HEK293 (cell line): ENCODE results near the gene MAP4K2.

ENCODE experiments used
- CTCF ChIA-PET: fragments of 350-600 bp; formaldehyde crosslinking; extraction: SDS; loops from one replicate; lab custom pipeline; 2021; ENCODE audit warnings: antibody characterized with exemption; lab: Yijun Ruan, JAX
- POLR2A ChIA-PET: fragments of 300-600 bp; formaldehyde crosslinking; extraction: SDS; loops from one replicate; lab custom pipeline; 2020; ENCODE audit warnings: antibody characterized with exemption, inconsistent platforms; lab: Yijun Ruan, JAX
- H3K27ac ChIP-seq: fragments of 200-500 bp; sonication (Bioruptor generic); 2 replicates; pipeline ENCODE4 v1.5.1; 2014; ENCODE audit warnings: low read depth, low read length, control low read depth, inconsistent platforms; ENCODE audit errors: extremely low read depth
- H3K36me3 ChIP-seq, 2 experiments: fragments of 200-500 bp in 1 of 2; sonication (Bioruptor generic) in 1 of 2; 1 replicate in 1 of 2; 2 replicates in 1 of 2; pipeline ENCODE4 v1.5.1; 2014 to 2017; ENCODE audit warnings: inconsistent platforms in 2 of 2, low read length in 2 of 2; ENCODE audit not compliant: control insufficient read depth in 2 of 2, insufficient read depth in 1 of 2
- H3K4me1 ChIP-seq: fragments of 200-500 bp; sonication (Bioruptor generic); 2 replicates; pipeline ENCODE4 v1.5.1; 2014; ENCODE audit warnings: mild to moderate bottlenecking, low read length, inconsistent platforms; ENCODE audit not compliant: control insufficient read depth, insufficient read depth
- H3K4me3 ChIP-seq: 2 replicates; pipeline ENCODE4 v1.5.1; 2011; ENCODE audit warnings: low read depth, mild to moderate bottlenecking, control low read depth, low read length, moderate library complexity
- H3K9me3 ChIP-seq: fragments of 200-500 bp; sonication (Bioruptor generic); 2 replicates; pipeline ENCODE4 v1.5.1; 2014; ENCODE audit warnings: low read depth, low read length, inconsistent platforms; ENCODE audit not compliant: control insufficient read depth, insufficient read depth
- GFI1B ChIP-seq: fragments of 450-650 bp; formaldehyde crosslinking; IDR thresholded peaks from 2 replicates; pipeline ENCODE4 v1.5.1; 2016; ENCODE audit warnings: missing biosample characterization, missing genetic modification characterization
- HOXD13 ChIP-seq: sonication (generic); formaldehyde crosslinking; IDR thresholded peaks from 2 replicates; pipeline ENCODE4 v1.8.0; 2022; ENCODE audit warnings: missing genetic modification reagents, borderline replicate concordance
- KLF9 ChIP-seq: fragments of 450-650 bp; formaldehyde crosslinking; IDR thresholded peaks from 2 replicates; pipeline ENCODE4 v1.5.1; 2016; ENCODE audit warnings: missing biosample characterization, missing genetic modification characterization, low read depth
- SCRT2 ChIP-seq: fragments of 450-650 bp; formaldehyde crosslinking; IDR thresholded peaks from 2 replicates; pipeline ENCODE4 v1.5.1; 2016; ENCODE audit warnings: missing biosample characterization, missing genetic modification characterization
- SETDB1 ChIP-seq: IDR thresholded peaks from one replicate; pipeline ENCODE4 v1.6.1; 2017; ENCODE audit warnings: mild to moderate bottlenecking, low read length, moderate library complexity, mixed read lengths; ENCODE audit not compliant: insufficient read length
- TRIM28 ChIP-seq: IDR thresholded peaks from 2 replicates; pipeline ENCODE4 v1.6.1; 2011; ENCODE audit warnings: low read length, control low read depth, borderline replicate concordance
- YY1 ChIP-seq: fragments of 450-650 bp; formaldehyde crosslinking; IDR thresholded peaks from 2 replicates; pipeline ENCODE4 v1.5.1; 2018; ENCODE audit warnings: missing biosample characterization, missing genetic modification characterization
- ZBTB20 ChIP-seq: fragments of 450-650 bp; formaldehyde crosslinking; IDR thresholded peaks from 2 replicates; pipeline ENCODE4 v1.5.1; 2016; ENCODE audit warnings: missing biosample characterization, missing genetic modification characterization
- ZBTB8A ChIP-seq: fragments of 450-650 bp; formaldehyde crosslinking; IDR thresholded peaks from 2 replicates; pipeline ENCODE4 v1.5.1; 2016; ENCODE audit warnings: missing biosample characterization, missing genetic modification characterization
- ZNF2 ChIP-seq: fragments of 450-650 bp; formaldehyde crosslinking; IDR thresholded peaks from 2 replicates; pipeline ENCODE4 v1.5.1; 2016; ENCODE audit warnings: missing biosample characterization, missing genetic modification characterization
- ZNF311 ChIP-seq: fragments of 450-650 bp; formaldehyde crosslinking; IDR thresholded peaks from 2 replicates; pipeline ENCODE4 v1.5.1; 2017; ENCODE audit warnings: missing biosample characterization, missing genetic modification characterization, borderline replicate concordance
- ZNF354C ChIP-seq: fragments of 450-650 bp; formaldehyde crosslinking; IDR thresholded peaks from 2 replicates; pipeline ENCODE4 v1.5.1; 2016; ENCODE audit warnings: missing biosample characterization, missing genetic modification characterization, low read depth, borderline replicate concordance
- ZNF423 ChIP-seq: fragments of 450-650 bp; formaldehyde crosslinking; IDR thresholded peaks from 2 replicates; pipeline ENCODE4 v1.5.1; 2016; ENCODE audit warnings: missing biosample characterization, missing genetic modification characterization
- ZNF473 ChIP-seq: fragments of 450-650 bp; formaldehyde crosslinking; IDR thresholded peaks from 2 replicates; pipeline ENCODE4 v1.5.1; 2017; ENCODE audit warnings: missing biosample characterization, missing genetic modification characterization
- ZNF510 ChIP-seq: fragments of 450-650 bp; formaldehyde crosslinking; IDR thresholded peaks from 2 replicates; pipeline ENCODE4 v1.5.1; 2018; ENCODE audit warnings: mild to moderate bottlenecking, missing genetic modification characterization, missing biosample characterization; ENCODE audit not compliant: insufficient replicate concordance
- ZNF555 ChIP-seq: fragments of 450-650 bp; formaldehyde crosslinking; conservative IDR thresholded peaks from 2 replicates; pipeline ENCODE4 v1.5.1; 2017; ENCODE audit warnings: missing biosample characterization, mild to moderate bottlenecking, missing genetic modification characterization, inconsistent platforms
- ZNF561 ChIP-seq: fragments of 450-650 bp; IDR thresholded peaks from 2 replicates; pipeline ENCODE4 v1.5.1; 2018; ENCODE audit warnings: missing biosample characterization, missing genetic modification characterization, borderline replicate concordance
- ZNF571 ChIP-seq: fragments of 450-650 bp; formaldehyde crosslinking; IDR thresholded peaks from 2 replicates; pipeline ENCODE4 v1.5.0; 2017; ENCODE audit warnings: missing biosample characterization, missing genetic modification characterization
- ZNF600 ChIP-seq: fragments of 450-650 bp; formaldehyde crosslinking; IDR thresholded peaks from 2 replicates; pipeline ENCODE4 v1.5.1; 2016; ENCODE audit warnings: missing biosample characterization, missing genetic modification characterization
- ZNF626 ChIP-seq: fragments of 450-650 bp; sonication (Bioruptor Pico); formaldehyde crosslinking; IDR thresholded peaks from 2 replicates; pipeline ENCODE4 v1.5.1; 2018; ENCODE audit warnings: missing biosample characterization, missing genetic modification characterization, inconsistent platforms
- ZNF658 ChIP-seq: fragments of 450-650 bp; formaldehyde crosslinking; IDR thresholded peaks from 2 replicates; pipeline ENCODE4; 2016; ENCODE audit warnings: missing biosample characterization, missing genetic modification characterization
- ZNF660 ChIP-seq: fragments of 450-650 bp; IDR thresholded peaks from 2 replicates; pipeline ENCODE4 v1.5.1; 2018; ENCODE audit warnings: missing biosample characterization, mild to moderate bottlenecking, missing genetic modification characterization
- ZNF747 ChIP-seq: fragments of 450-650 bp; formaldehyde crosslinking; IDR thresholded peaks from 2 replicates; pipeline ENCODE4 v1.5.1; 2016; ENCODE audit warnings: missing biosample characterization, missing genetic modification characterization
- ZNF791 ChIP-seq: fragments of 450-650 bp; formaldehyde crosslinking; IDR thresholded peaks from 2 replicates; pipeline ENCODE4 v1.5.1; 2016; ENCODE audit warnings: missing biosample characterization, missing genetic modification characterization
- ZSCAN30 ChIP-seq: fragments of 450-650 bp; IDR thresholded peaks from 2 replicates; pipeline ENCODE4 v1.5.1; 2018; ENCODE audit warnings: missing biosample characterization, mild to moderate bottlenecking, missing genetic modification characterization, moderate library complexity
- TF ChIP-seq, protein P1 (sequence below): fragments of 450-650 bp; IDR thresholded peaks from 2 replicates; pipeline ENCODE4 v1.5.1; 2018; ENCODE audit warnings: missing biosample characterization, mild to moderate bottlenecking, missing genetic modification characterization
- TF ChIP-seq, protein P2 (sequence below): fragments of 450-650 bp; formaldehyde crosslinking; IDR thresholded peaks from 2 replicates; pipeline ENCODE4 v1.5.1; 2016; ENCODE audit warnings: missing biosample characterization, missing genetic modification characterization
- TF ChIP-seq, protein P3 (sequence below): fragments of 450-650 bp; formaldehyde crosslinking; IDR thresholded peaks from 2 replicates; pipeline ENCODE4 v1.5.1; 2016; ENCODE audit warnings: missing biosample characterization, missing genetic modification characterization
- TF ChIP-seq, protein P4 (sequence below): fragments of 450-650 bp; formaldehyde crosslinking; IDR thresholded peaks from 2 replicates; pipeline ENCODE4 v1.5.1; 2016; ENCODE audit warnings: missing biosample characterization, missing genetic modification characterization

The MAP4K2 gene

DNA sequence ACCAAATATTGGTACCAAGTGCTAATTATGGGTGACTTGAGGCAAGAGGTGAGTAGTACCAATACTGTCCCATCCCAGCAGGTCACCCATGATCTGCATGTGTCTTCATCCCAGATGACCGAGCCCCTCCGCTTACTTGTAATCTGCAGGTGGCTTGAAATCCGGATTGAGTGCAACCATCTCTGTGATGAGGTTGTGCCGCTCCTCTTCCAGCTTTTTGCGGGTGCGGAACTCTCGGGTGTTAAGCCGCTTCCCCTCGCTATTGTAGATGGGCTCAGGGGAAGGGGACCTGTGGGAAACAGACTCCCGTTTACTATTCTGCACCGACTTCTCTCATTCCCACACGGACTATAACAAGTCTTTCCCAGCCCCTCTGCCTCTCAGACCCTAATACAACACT is 32.9 kb downstream of the MAP4K2 start (continued):
- TF ChIP-seq, protein P1, sequence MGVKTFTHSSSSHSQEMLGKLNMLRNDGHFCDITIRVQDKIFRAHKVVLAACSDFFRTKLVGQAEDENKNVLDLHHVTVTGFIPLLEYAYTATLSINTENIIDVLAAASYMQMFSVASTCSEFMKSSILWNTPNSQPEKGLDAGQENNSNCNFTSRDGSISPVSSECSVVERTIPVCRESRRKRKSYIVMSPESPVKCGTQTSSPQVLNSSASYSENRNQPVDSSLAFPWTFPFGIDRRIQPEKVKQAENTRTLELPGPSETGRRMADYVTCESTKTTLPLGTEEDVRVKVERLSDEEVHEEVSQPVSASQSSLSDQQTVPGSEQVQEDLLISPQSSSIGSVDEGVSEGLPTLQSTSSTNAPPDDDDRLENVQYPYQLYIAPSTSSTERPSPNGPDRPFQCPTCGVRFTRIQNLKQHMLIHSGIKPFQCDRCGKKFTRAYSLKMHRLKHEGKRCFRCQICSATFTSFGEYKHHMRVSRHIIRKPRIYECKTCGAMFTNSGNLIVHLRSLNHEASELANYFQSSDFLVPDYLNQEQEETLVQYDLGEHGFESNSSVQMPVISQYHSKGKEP (tag by site-specific recombination): no peak
- no peak for TF ChIP-seq HOXD13 (CRISPR knock-in tag)
- no peak for TF ChIP-seq ZNF626 (tag by site-specific recombination)
- no peak for TF ChIP-seq ZBTB8A
- TF ChIP-seq ZNF2 (tag by site-specific recombination): no peak
- TF ChIP-seq ZNF660 (tag by site-specific recombination): no peak
- TF ChIP-seq, protein P2, sequence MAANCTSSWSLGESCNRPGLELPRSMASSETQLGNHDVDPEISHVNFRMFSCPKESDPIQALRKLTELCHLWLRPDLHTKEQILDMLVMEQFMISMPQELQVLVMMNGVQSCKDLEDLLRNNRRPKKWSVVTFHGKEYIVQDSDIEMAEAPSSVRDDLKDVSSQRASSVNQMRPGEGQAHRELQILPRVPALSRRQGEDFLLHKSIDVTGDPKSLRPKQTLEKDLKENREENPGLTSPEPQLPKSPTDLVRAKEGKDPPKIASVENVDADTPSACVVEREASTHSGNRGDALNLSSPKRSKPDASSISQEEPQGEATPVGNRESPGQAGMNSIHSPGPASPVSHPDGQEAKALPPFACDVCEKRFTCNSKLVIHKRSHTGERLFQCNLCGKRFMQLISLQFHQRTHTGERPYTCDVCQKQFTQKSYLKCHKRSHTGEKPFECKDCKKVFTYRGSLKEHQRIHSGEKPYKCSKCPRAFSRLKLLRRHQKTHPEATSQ (tag by site-specific recombination): no peak
- TF ChIP-seq KLF9: no peak
- TF ChIP-seq ZNF555 (tag by site-specific recombination): no peak
- TF ChIP-seq, all 188 proteins: peak for 0

DNA sequence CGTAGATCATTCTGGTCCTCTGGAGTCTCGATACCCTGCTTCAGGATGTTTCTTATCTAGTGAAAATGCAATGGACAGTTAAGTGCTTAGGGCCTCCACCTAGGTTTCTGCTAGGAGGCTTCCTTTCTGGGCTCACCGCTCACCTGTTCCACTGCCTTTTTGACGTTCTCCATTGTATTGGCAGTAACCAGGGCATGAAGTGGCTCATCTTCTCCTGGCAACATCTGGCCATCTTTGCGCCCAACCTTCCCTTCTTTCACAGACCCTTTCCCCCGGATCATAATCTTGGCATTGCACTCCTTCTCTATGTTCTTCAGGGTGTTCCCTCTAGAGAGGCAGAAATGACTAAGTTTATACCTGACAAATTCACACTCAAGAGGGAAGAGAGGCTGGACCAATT is 33.7 kb downstream of the MAP4K2 start:
- CTCF ChIA-PET: interaction anchor here (2.1 kb wide), 1 partner anchor 81 kb away, joined by 12 read pairs; no protein-coding TSS in a partner anchor
- Histone ChIP-seq H3K4me1 (peaks cover 4% of the 10 kb centered on the region), H3K4me3 (no peak overlapping the region), H3K36me3 (peaks cover 18 to 99% of the 10 kb centered on the region in 2 experiments), H3K9me3 (no peaks in the 10 kb centered on the region), H3K27ac (no peak overlapping the region)
- POLR2A ChIA-PET: interaction anchor here (0.7 to 0.8 kb wide), 2 partner anchors 8 to 9 kb away, joined by 3 to 4 read pairs; partner anchors contain the start of gene SF1
- TF ChIP-seq YY1 (no peak), GFI1B (no peak), ZNF473 (tag by site-specific recombination) (no peak), ZNF658 (no peak), TRIM28 (no peak), ZNF747 (tag by site-specific recombination) (no peak), ZNF561 (tag by site-specific recombination) (no peak), SETDB1 (no peak)

DNA sequence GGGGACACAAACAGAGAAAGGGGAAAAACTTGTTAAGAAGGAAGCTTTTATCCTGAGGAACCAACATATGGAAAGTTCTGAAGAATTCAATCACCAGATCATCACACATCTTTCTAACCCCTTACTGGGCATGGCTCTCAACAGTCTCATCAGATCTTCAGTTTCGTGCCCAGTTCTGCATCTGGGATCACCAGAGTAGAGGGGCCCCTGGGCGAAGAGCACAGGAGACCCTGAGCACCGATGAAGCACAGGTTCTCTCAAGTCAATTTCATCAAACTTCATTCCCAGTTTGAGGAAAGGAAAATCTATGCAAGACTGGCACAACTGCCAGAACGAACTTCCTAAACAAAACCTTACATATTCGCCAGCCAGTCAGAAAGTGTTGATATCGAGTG is 34.7 kb downstream of the MAP4K2 start:
- peaks cover 12 to 99% of the 10 kb centered on the region in 2 experiments for H3K36me3 ChIP-seq
- no peaks in the 10 kb centered on the region for H3K9me3 ChIP-seq
- CTCF ChIA-PET: interaction anchor here (0.6 to 2.1 kb wide), 11 partner anchors 8 to 380 kb away, joined by 3 to 13 read pairs (median 4); partner anchors contain the start of gene SF1
- peaks cover 7% of the 10 kb centered on the region for H3K4me1 ChIP-seq
- H3K27ac ChIP-seq: no peak overlapping the region
- no peak overlapping the region for H3K4me3 ChIP-seq
- POLR2A ChIA-PET: interaction anchor here (1.0 kb wide), 1 partner anchor 10 kb away, joined by 7 read pairs; the partner anchor contains the start of gene SF1
- TF ChIP-seq ZNF791 (tag by site-specific recombination) (no peak), ZNF510 (no peak), ZNF600 (no peak; the same call in 1 of the 2 replicates), ZNF354C (tag by site-specific recombination) (no peak), ZBTB20 (tag by site-specific recombination) (no peak), ZNF571 (tag by site-specific recombination) (no peak), ZNF555 (tag by site-specific recombination) (no peak), ZSCAN30 (no peak), SCRT2 (tag by site-specific recombination) (no peak), ZNF311 (no peak), ZNF423 (no peak)
- TF ChIP-seq, protein P3, sequence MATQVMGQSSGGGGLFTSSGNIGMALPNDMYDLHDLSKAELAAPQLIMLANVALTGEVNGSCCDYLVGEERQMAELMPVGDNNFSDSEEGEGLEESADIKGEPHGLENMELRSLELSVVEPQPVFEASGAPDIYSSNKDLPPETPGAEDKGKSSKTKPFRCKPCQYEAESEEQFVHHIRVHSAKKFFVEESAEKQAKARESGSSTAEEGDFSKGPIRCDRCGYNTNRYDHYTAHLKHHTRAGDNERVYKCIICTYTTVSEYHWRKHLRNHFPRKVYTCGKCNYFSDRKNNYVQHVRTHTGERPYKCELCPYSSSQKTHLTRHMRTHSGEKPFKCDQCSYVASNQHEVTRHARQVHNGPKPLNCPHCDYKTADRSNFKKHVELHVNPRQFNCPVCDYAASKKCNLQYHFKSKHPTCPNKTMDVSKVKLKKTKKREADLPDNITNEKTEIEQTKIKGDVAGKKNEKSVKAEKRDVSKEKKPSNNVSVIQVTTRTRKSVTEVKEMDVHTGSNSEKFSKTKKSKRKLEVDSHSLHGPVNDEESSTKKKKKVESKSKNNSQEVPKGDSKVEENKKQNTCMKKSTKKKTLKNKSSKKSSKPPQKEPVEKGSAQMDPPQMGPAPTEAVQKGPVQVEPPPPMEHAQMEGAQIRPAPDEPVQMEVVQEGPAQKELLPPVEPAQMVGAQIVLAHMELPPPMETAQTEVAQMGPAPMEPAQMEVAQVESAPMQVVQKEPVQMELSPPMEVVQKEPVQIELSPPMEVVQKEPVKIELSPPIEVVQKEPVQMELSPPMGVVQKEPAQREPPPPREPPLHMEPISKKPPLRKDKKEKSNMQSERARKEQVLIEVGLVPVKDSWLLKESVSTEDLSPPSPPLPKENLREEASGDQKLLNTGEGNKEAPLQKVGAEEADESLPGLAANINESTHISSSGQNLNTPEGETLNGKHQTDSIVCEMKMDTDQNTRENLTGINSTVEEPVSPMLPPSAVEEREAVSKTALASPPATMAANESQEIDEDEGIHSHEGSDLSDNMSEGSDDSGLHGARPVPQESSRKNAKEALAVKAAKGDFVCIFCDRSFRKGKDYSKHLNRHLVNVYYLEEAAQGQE (tag by site-specific recombination): no peak
- TF ChIP-seq, protein P4, sequence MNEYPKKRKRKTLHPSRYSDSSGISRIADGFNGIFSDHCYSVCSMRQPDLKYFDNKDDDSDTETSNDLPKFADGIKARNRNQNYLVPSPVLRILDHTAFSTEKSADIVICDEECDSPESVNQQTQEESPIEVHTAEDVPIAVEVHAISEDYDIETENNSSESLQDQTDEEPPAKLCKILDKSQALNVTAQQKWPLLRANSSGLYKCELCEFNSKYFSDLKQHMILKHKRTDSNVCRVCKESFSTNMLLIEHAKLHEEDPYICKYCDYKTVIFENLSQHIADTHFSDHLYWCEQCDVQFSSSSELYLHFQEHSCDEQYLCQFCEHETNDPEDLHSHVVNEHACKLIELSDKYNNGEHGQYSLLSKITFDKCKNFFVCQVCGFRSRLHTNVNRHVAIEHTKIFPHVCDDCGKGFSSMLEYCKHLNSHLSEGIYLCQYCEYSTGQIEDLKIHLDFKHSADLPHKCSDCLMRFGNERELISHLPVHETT (tag by site-specific recombination): no peak
